Gastroesophageal sphincter (tissue), 4 donors: Measurements from ENCODE around the gene ST8SIA5. TPM values are rescaled to one million over a fixed set of nuclear protein-coding genes. Genes with fewer than 3 reads are reported as not detected.

Experiments used
- ATAC-seq: fragments of 150-250 bp; one replicate; pipeline ENCODE4 v1.9.1; 2016; ENCODE audit warnings: mild to moderate bottlenecking, moderate library complexity
- H3K27ac ChIP-seq, 4 donors: fragments of 200-600 bp; sonication (generic) in 3 of 4; 1 replicate in 3 of 4; 2 replicates in 1 of 4; pipeline ENCODE4 v1.5.1; 2016 to 2019
- H3K27me3 ChIP-seq: fragments of 200-600 bp; sonication (generic); one replicate; pipeline ENCODE4 v1.5.1; 2019
- H3K36me3 ChIP-seq, 2 donors: fragments of 200-600 bp; sonication (generic); one replicate each; pipeline ENCODE4 v1.5.1; 2019; ENCODE audit warnings: control low read depth in 1 of 2
- H3K4me1 ChIP-seq, 3 donors: fragments of 200-600 bp; sonication (generic); 1 replicate in 2 of 3; 2 replicates in 1 of 3; pipeline ENCODE4 v1.5.1; 2016 to 2019; ENCODE audit warnings: control low read depth in 2 of 3
- H3K4me3 ChIP-seq, 2 donors: fragments of 200-600 bp; sonication (generic); one replicate each; pipeline ENCODE4 v1.5.1; 2019; ENCODE audit warnings: mild to moderate bottlenecking in 1 of 2, moderate library complexity in 1 of 2
- H3K9me3 ChIP-seq, 3 donors: fragments of 200-600 bp; sonication (generic); one replicate each; pipeline ENCODE4 v1.5.1; 2017 to 2019; ENCODE audit warnings: control low read depth in 2 of 3
- EP300 ChIP-seq: sonication (generic); formaldehyde crosslinking; IDR thresholded peaks from one replicate; pipeline ENCODE4 v1.6.1; 2017; ENCODE audit warnings: antibody characterized with exemption, mild to moderate bottlenecking
- POLR2A ChIP-seq, 2 donors: fragments of 450-650 bp; IDR thresholded peaks; one replicate each; pipeline ENCODE4 v1.6.1; 2017; ENCODE audit warnings: antibody characterized with exemption in 2 of 2, mild to moderate bottlenecking in 2 of 2, moderate library complexity in 1 of 2
- POLR2AphosphoS5 ChIP-seq: sonication (generic); formaldehyde crosslinking; IDR thresholded peaks from one replicate; pipeline ENCODE4 v1.6.1; 2017; ENCODE audit warnings: antibody characterized with exemption
- WGBS, 2 donors: methylation state at CpG; one replicate each; pipeline ENCODE4 v1.1.5; 2018; ENCODE audit warnings: low coverage in 1 of 2; 5-methylcytosine and 5-hydroxymethylcytosine counted together
- total RNA-seq, 4 donors: library from RNA; depleted of rRNA; stranded (reverse); fragments of >200 nt; gene quantifications; one replicate each; pipeline ENCODE4 v1.1.0, GENCODE V29; 2016
- TF ChIP-seq, protein P1 (sequence below), 4 experiments: fragments of 200-600 bp in 2 of 4; fragments of 450-650 bp in 2 of 4; sonication (generic) in 1 of 4; IDR thresholded peaks; one replicate each; pipeline ENCODE4 v1.5.1; 2017 to 2019; ENCODE audit warnings: antibody characterized with exemption in 4 of 4, mild to moderate bottlenecking in 2 of 4, moderate library complexity in 2 of 4

The ST8SIA5 gene
- total RNA-seq, 4 donors from 2014 or later: 0.08 to 0.27 TPM; not detected in 2

DNA sequence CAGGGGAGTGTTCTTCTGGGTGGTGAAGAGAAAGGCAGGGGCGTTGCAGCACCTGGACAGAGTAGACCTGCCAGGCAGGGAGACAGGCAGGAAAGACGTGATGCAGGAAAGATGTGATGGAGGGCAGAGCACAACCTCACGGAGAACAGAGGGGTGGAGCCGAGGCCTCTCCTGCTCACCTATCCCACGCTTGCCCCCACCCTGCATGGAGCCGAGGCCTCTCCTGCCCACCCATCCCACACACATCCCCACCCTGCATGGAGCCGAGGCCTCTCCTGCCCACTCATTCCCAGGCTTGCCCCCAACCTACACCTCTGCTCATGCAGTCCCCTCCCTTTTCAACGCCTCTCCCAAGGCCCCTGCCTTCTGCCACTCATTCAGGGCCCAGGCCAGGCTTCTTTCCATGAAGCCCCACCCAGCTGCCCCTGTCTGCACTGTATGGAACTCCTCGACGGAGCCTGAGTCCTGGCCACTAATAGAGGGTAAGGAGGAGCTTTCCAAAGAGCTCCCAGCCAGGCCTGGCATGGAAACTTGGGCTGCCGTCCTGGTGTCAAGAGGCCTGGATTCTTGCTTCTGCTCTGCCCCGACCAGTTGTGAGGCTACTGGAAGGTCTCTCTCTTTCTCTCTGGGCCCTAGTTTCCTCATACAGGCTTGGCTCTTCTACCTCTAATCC, 67.9 kb downstream of the ST8SIA5 start:
- H3K9me3 ChIP-seq: no peaks in the 10 kb centered on the region
- TF ChIP-seq EP300: no peak
- TF ChIP-seq, protein P1, sequence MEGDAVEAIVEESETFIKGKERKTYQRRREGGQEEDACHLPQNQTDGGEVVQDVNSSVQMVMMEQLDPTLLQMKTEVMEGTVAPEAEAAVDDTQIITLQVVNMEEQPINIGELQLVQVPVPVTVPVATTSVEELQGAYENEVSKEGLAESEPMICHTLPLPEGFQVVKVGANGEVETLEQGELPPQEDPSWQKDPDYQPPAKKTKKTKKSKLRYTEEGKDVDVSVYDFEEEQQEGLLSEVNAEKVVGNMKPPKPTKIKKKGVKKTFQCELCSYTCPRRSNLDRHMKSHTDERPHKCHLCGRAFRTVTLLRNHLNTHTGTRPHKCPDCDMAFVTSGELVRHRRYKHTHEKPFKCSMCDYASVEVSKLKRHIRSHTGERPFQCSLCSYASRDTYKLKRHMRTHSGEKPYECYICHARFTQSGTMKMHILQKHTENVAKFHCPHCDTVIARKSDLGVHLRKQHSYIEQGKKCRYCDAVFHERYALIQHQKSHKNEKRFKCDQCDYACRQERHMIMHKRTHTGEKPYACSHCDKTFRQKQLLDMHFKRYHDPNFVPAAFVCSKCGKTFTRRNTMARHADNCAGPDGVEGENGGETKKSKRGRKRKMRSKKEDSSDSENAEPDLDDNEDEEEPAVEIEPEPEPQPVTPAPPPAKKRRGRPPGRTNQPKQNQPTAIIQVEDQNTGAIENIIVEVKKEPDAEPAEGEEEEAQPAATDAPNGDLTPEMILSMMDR (IDR thresholded peaks at IDR 0.05): no peak
- no peak for TF ChIP-seq POLR2AphosphoS5
- no peak for TF ChIP-seq POLR2A (IDR thresholded peaks at IDR 0.05)
- no peak for ATAC-seq
- no peaks in the 10 kb centered on the region for H3K36me3 ChIP-seq
- H3K4me3 ChIP-seq: no peak overlapping the region
- 77 to 88% methylated on average over 7 to 10 of the region's 12 CpGs for WGBS, 2 donors
- H3K27ac ChIP-seq: no peak overlapping the region
- no peaks in the 10 kb centered on the region for H3K27me3 ChIP-seq
- no peaks in the 10 kb centered on the region for H3K4me1 ChIP-seq

DNA sequence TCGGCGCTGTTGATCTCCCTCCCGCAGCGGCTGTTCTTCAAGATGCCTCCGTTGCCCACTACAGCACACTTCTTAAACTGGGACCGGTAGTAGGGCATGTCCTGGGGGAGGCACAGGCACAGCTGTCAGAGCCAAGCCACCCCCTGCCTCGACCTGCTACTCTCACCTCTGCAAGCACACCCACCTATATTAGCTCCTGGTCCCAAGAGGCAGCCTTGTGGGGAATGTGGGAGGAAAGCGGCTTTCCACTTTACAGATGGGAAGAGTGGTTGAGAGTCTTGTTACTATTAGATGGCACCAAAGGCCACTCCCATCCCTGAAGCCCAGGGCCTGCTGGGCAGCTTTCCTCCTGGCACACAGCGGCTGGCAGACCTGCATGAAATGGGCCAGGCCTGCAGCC, 70.7 kb downstream of the ST8SIA5 start:
- Histone ChIP-seq H3K27ac (no peak overlapping the region), H3K9me3 (no peaks in the 10 kb centered on the region), H3K27me3 (no peaks in the 10 kb centered on the region), H3K36me3 (no peaks in the 10 kb centered on the region), H3K4me1 (no peaks in the 10 kb centered on the region), H3K4me3 (no peak overlapping the region)
- 80 to 100% methylated on average over 1 to 6 of the region's 9 CpGs for WGBS, 2 donors
- TF ChIP-seq, protein P1 (IDR thresholded peaks at IDR 0.05): no peak
- TF ChIP-seq EP300 (no peak), POLR2A (IDR thresholded peaks at IDR 0.05) (no peak), POLR2AphosphoS5 (no peak)
- no peak for ATAC-seq

DNA sequence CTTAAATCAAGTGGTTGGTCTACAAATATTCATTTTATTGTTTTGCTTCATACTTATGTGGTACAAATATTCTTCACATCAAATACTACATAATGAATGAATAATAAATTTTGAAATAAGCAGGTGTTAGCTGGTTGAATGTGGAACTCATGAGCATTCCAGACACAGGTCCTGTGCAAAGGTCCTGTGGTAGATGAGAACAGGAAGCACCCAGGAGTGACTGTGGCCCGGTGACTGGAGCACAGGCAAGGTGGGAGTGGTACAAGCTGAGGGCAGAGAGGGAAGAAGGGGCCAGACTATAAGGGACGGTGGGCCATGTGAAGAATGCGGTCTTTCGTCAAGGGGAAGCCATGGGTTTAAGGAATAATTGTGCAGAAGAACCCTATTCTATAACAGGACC, 73.6 kb downstream of the ST8SIA5 start:
- no peaks in the 10 kb centered on the region for H3K9me3 ChIP-seq
- TF ChIP-seq POLR2AphosphoS5 (no peak), POLR2A (IDR thresholded peaks at IDR 0.05) (no peak), EP300 (no peak)
- TF ChIP-seq, protein P1 (IDR thresholded peaks at IDR 0.05): no peak
- ATAC-seq: no peak
- WGBS, 2 donors: 83 to 97% methylated on average over 2 to 4 of the region's 4 CpGs
- H3K4me1 ChIP-seq: no peaks in the 10 kb centered on the region
- H3K27ac ChIP-seq: no peak overlapping the region
- no peaks in the 10 kb centered on the region for H3K36me3 ChIP-seq
- no peak overlapping the region for H3K4me3 ChIP-seq
- H3K27me3 ChIP-seq: no peaks in the 10 kb centered on the region

DNA sequence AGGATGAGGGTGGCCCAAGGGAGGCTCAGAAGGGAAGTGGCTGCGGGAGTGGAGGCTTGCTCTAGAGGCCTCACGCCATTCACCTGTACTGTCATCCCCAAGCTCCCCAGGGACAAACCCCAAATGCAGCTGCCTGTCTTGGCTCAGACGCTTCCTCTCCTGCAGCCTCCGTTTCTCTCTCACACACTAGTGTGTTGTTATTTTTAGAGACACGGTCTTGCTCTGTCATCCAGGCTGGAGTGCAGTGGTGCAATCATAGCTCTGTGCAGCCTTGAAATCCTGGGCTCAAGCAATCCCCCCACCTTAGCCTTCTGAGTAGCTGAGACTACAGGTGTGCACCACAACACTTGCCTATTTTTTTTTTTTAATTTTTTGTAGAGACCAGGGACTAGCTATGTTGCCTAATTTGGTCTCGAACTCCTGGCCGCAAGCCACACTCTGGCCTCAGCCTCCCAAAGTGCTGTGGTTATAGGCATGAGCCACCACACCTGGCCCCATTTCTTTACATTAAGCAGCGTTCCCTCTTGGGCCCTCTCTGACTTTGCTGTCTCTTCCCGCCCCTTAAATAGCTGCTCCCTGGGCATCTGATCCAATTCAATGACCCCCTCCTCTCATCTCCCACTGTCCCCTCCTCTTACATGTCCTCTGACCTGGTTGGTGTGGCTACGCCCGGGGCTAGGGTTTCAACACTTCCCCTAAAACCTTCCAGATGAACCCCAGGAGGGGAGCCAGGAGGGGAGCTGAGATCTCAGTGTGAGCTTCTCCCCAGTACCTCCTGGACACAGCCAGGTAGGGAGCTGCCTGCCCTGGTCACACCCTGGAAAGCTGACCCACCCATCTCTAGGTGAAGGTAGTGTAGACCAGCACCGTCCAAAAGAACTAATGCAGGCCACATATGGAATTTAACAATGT, 75.8 kb downstream of the ST8SIA5 start:
- no peaks in the 10 kb centered on the region for H3K4me1 ChIP-seq
- 61% methylated on average over 6 to 8 of the region's 12 CpGs for WGBS, 2 donors
- no peaks in the 10 kb centered on the region for H3K36me3 ChIP-seq
- H3K27me3 ChIP-seq: no peaks in the 10 kb centered on the region
- H3K9me3 ChIP-seq: no peaks in the 10 kb centered on the region
- no peak overlapping the region for H3K27ac ChIP-seq
- TF ChIP-seq EP300 (no peak), POLR2A (IDR thresholded peaks at IDR 0.05) (no peak), POLR2AphosphoS5 (no peak)
- TF ChIP-seq, protein P1 (IDR thresholded peaks at IDR 0.05): no peak
- ATAC-seq: no peak
- no peak overlapping the region for H3K4me3 ChIP-seq
